HG03469 (cell line): ENCODE results near the gene KRTAP5-9.
"Not testable (repeated sequence)": the region's sequence is repeated elsewhere in the genome, so short reads cannot be mapped to it uniquely, and the experiment has no call there.

Experiments
- ATAC-seq: cut with Tn5 transposase; IDR thresholded peaks from one replicate; pipeline ENCODE4 v1.9.1; 2021; ENCODE audit warnings: mild to moderate bottlenecking, moderate library complexity, moderate number of reproducible peaks; ENCODE audit not compliant: unreplicated experiment

KRTAP5-9 gene

GRCh38 chr11:71581826-71582225, 33.6 kb downstream of the KRTAP5-9 start:
- no peak for ATAC-seq

GRCh38 chr11:71582309-71582895, 34.2 kb downstream of the KRTAP5-9 start, which contains the start of gene KRTAP5-11:
Gene KRTAP5-11, minus strand, starts transcription at chr11:71582875. Its CDS starts 38 bp downstream, at chr11:71582837.
- no peak for ATAC-seq

DNA sequence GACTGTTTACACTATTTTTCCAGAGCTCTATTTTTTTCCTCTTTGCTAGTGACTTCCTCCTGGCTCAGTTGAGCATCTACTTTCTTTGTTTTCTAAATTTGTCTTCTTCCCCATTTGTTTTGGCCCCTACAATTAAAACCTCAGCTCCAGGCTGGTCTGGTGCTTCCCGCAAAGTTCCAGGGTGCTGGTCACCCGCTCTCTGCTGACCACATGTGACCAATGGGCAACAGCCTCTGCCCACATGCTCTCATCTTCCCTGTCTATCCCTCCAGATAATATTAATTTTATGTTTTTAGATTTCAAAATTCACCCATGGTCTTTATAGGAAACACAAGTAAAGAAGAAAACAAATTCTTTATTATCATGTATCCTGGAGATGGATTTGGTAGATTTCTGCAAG, 34.7 kb downstream of the KRTAP5-9 start:
- ATAC-seq: not testable (repeated sequence)

DNA sequence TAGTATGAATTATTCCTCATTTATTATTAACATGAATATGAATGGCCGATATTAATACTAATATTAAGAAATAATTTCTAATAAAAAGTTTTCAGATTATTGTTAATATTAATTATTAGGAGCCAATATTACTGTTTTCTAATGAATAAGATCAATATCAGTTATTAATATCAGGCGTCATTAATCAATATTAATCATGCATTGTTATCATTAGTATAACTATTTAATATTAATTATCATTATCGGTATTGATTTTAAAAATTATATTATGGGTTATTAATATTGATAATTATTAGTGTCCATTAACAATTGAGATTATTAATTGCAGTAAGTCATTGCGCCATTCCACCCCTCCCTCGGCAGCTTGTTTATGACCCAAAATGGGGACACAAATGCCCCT, 37.5 kb downstream of the KRTAP5-9 start:
- ATAC-seq: not testable (repeated sequence)

DNA sequence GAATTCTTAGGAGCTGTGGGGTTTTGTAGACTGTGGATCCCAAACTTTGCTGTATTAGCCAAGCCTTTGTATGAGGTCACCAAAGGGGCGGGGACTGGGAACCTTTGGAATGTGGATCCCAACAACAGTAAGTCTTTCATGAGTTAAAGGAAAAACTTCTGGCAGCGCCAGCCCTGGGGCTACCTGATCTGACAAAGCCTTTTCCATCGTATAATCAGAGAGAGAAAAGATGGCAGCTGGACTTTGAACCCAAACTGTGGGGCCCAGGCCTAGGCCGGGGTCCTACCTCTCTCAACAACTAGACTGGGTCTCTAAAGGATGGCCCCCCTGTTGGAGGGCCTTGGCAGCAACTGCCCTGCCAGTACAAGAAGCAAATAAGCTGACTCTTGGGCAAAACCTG, 40.1 kb downstream of the KRTAP5-9 start:
- ATAC-seq: not testable (repeated sequence)

GRCh38 chr11:71588822-71589545, 40.8 kb downstream of the KRTAP5-9 start:
- not testable (repeated sequence) for ATAC-seq

DNA sequence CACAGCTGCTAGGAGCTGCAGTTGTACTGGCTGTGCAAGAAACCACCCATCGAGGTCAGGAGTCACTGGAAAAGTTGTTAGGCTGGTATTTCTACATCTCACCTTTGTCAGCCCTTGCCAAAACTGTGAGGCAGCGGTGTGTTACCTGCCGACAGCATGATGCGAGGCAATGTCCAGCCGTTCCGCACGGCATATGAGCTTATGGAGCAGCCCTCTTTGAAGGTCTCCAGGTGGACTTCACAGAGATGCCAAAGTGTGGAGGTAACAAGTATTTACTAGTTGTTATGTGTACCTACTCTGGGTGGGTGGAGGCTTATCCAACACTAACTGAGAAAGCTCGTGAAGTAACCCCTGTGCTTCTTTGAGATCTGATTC, 41.3 kb downstream of the KRTAP5-9 start:
- not testable (repeated sequence) for ATAC-seq
